HG02981 (cell line): ENCODE measurements around the gene SH3GL3.

Source experiments
- ATAC-seq: cut with Tn5 transposase; IDR thresholded peaks from one replicate; pipeline ENCODE4 v1.9.1; 2021; ENCODE audit warnings: mild to moderate bottlenecking, moderate library complexity; ENCODE audit not compliant: unreplicated experiment

The SH3GL3 gene

GRCh38 chr15:83458381-83458780 lies 11.2 kb downstream of the SH3GL3 start:
- ATAC-seq, result no peak

DNA sequence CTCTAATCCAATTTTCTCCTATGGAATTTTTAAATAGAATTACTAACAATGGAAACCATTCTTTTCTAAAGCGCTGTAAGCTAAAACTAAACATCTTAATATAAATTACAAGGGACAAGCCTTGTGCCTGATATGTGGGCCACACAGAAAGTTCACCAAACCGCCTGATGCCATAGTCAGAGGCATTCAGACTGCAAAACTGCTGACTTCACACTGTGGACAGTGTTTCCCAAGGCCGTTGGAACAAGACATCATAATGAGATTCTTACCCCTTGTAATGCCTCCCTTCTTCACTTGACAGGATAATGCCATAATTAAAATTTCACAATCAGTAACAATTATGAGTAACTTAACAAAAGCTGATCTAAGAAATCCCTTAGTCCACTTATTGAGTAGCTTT lies 14.9 kb downstream of the SH3GL3 start:
- no peak for ATAC-seq

- ATAC-seq, result no peak
Observed at GRCh38 chr15:83462953-83463433, 15.9 kb downstream of the SH3GL3 start.

DNA sequence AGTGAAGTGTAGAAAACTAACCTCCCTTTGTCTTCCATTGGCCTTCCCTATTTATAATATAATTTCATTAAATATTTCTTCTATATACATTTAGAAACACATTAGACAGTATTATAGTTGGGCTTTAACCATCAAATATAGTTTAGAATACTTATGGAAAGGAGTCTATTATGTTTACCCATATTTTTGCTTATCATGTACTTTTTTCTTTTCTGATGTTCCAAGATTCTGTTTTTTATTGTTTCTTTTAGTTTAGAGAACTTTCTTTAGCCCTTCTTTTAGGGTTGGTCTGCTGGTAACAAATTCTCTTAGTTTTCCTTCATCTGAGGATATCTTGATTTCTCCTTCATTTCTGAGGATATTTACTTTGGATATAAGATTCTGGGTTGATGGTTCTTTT lies 23.7 kb downstream of the SH3GL3 start:
- ATAC-seq, result no peak

DNA sequence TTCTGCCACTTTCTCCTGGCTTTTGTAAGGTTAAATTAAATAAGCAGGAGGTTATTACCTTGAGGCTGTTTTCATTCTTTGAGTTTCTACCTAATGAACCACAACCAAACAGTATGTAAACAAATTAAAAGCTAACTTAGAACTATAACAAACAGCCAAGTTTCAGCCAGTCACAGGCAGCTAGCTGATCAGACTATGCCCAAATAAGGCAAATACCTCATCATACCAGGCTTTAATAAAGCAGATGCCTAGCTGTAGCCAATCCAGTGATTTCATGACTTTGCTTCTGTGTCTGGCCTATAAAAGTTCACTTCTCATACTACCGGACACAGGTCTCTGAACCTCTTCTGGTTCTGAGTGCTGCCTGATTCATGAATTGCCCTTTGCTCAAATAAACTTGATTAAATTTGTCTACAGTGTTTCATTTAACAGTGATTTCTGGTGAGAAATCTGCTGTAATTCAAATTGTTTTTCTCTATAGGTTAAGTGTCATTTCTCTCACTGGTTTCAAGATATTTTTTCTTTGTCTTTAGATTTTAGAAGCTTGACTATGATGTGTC lies 24.2 kb downstream of the SH3GL3 start:
- ATAC-seq, result no peak

GRCh38 chr15:83472151-83472550 lies 25.0 kb downstream of the SH3GL3 start:
- no peak for ATAC-seq

- no peak for ATAC-seq
Observed at GRCh38 chr15:83472797-83473196, 25.7 kb downstream of the SH3GL3 start.

DNA sequence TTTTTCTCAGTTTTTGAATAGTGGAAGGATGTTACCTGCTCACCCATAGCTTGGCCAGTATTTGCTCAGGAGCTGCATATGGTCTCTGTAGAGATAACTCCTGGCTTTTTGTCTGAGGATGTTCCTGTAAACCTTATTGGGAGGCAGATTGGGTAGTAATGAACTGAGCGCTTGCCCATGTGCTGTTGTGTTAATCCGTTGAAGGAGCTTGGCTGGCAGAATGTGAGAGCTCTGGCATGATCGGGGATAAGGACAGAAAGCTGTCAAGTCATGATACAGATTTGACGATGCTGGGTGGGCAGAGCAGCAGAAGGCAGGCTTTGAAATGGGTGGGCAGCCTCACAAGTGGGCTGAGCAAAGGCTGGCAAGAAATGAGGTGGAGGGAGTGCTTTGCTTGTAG lies 27.4 kb downstream of the SH3GL3 start:
- ATAC-seq, result no peak

- ATAC-seq, result no peak
Observed at GRCh38 chr15:83475551-83475950, 28.4 kb downstream of the SH3GL3 start.

GRCh38 chr15:83476066-83476465 lies 28.9 kb downstream of the SH3GL3 start:
- no peak for ATAC-seq

DNA sequence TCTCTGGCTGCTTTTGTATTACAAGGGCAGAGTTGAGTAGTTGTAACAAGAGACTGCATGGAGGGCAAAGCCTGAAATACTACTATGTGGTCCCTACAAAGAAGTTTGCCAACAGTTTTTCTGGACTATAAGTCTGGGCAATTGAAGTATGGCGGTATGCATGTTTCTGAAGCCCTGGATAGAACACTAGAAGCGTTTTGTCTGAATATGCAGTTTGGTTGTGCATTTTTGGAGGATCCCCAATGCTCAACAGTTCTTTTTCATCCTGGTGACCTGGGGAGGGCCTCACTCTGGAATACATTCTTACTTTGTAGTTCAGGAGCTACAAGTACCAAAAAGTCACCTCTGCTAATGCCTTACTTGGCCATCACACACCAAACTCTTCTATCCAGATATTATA lies 29.6 kb downstream of the SH3GL3 start:
- ATAC-seq, result no peak

- no peak for ATAC-seq
Observed at GRCh38 chr15:83477172-83477807, 30.1 kb downstream of the SH3GL3 start.

DNA sequence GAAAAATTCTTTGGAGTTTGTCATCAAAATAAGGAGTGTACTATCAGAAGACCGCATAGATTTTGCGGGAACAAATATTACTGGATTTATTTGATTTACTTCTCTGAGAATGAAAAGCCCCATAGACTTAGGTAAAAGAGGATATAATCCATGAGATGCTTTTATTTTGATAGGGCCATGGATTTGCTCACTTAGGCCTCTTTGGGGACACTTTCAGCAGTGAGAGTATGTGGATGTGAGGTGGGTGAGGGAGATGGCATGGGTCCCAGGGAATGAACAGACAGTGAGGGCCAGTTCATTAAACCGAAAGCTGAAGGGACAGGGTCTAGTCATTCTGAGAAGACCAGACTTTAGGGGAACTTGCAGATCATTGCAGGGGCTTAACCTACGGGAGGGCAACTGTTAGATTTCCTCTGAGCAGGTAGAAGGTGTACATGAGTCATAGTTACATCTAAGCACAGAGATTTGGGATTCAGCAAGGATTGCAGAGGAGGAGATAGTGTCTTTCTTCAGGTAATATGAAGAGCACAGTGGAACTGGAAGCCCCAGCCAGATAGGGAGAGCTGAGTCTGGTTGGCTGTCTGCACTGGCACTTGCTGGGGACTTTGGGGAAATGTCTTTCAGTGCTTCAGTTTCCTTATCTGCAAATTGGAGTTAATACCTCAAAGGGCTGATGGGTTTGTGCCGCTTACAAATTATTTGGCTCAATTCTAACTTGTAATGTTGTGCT lies 30.8 kb downstream of the SH3GL3 start:
- no peak for ATAC-seq

GRCh38 chr15:83483612-83484011 lies 36.5 kb downstream of the SH3GL3 start:
- ATAC-seq, result no peak

DNA sequence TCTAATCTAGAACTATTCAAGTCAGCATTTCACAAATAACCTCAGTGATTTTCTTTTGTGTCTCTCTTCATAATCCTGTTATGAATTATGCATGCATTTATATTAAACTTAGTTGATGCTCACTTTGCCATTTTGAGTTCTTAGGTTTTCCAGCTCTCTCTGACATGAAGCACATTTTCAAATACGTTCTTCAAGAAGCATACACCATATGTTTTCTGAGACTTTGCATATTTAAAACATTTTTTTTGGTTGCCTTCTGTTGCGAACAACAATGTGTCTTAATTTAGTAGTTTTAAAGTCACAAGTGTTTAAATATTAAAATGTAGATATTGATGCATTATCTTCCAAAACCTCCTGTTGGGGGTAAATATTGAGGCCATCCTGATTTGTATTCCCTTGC lies 37.5 kb downstream of the SH3GL3 start:
- no peak for ATAC-seq

DNA sequence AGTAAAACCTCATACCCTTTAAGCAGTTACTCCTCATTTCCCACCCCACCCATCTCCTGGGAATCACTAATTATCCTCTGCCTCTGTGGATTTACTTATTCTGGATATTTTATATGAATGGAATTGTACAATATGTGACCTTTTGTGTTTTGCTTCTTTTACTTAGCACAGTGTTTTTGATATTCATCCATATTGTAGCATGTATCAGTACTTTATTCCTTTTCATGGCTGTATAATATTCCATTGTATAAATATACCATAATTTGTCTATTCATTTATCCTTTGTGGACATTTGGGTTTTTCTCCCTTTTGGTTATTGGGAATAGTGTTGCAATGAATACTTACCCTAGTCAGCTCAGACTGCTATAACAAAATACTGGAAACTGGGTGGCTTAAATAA lies 39.2 kb downstream of the SH3GL3 start:
- no peak for ATAC-seq

GRCh38 chr15:83487519-83487918 lies 40.4 kb downstream of the SH3GL3 start:
- no peak for ATAC-seq

DNA sequence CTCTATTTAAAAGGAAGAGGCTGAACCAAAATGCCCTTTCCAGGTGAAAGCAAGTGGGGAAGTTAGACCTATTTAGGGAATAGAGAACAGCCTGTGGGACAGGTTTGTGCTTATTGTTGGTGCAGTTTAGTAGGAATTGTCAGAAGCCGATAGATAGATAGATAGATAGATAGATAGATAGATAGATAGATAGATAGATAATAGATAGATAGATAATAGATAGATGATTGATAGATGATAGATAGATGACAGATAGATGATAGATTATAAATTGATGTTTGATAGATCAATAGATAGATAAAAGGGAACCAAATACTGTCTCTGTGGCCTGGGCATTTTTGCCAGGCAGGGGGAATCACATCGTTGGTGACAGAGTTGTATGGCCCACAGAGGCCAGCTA lies 42.5 kb downstream of the SH3GL3 start:
- no peak for ATAC-seq

- no peak for ATAC-seq
Observed at GRCh38 chr15:83491486-83491885, 44.3 kb downstream of the SH3GL3 start.

GRCh38 chr15:83496766-83497165 lies 49.6 kb downstream of the SH3GL3 start:
- ATAC-seq, result no peak

DNA sequence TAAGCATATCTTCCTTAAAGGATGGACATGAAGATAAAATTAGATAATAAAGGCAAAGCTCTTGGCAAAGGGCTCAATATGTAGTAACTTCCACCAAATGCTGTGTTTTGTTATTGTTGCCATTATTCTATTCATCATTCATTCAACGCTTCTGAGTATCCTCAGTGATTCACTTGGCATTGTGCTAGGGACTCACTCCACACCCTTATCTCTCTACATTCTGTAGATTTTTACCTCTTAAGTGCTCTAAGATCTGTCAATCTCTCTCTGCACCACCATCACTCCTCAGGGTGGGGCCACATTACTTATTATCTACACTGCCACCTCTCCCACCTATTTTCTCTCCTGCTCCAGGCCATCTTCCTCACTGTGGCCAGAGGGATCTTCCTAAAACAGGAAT lies 51.2 kb downstream of the SH3GL3 start:
- no peak for ATAC-seq

GRCh38 chr15:83498801-83499200 lies 51.7 kb downstream of the SH3GL3 start:
- no peak for ATAC-seq
